Muscle layer of colon (tissue), 2 donors: Measurements from ENCODE around the gene TMIGD1.

Experiments
- H3K27ac ChIP-seq: one replicate; pipeline ENCODE4 v1.7.0; 2013; ENCODE audit warnings: low read depth, mild to moderate bottlenecking, low read length, moderate library complexity
- H3K27me3 ChIP-seq, 2 donors: one replicate each; pipeline ENCODE4 v1.7.0; 2013; ENCODE audit warnings: low read length in 2 of 2, mild to moderate bottlenecking in 2 of 2; ENCODE audit not compliant: insufficient read depth in 2 of 2, control insufficient read depth in 1 of 2
- H3K36me3 ChIP-seq: one replicate; pipeline ENCODE4 v1.7.0; 2013; ENCODE audit warnings: mild to moderate bottlenecking, low read length; ENCODE audit not compliant: insufficient read depth
- H3K4me1 ChIP-seq: one replicate; pipeline ENCODE4 v1.7.0; 2013; ENCODE audit warnings: mild to moderate bottlenecking, low read length; ENCODE audit not compliant: insufficient read depth
- H3K4me3 ChIP-seq, 2 donors: one replicate each; pipeline ENCODE4 v1.7.0; 2013; ENCODE audit warnings: low read length in 2 of 2, low read depth in 1 of 2, mild to moderate bottlenecking in 1 of 2, moderate library complexity in 1 of 2
- H3K9ac ChIP-seq: one replicate; pipeline ENCODE4 v1.7.0; 2013; ENCODE audit warnings: low read length
- H3K9me3 ChIP-seq: one replicate; pipeline ENCODE4 v1.7.0; 2013; ENCODE audit warnings: mild to moderate bottlenecking, low read length
- donor health status: abdominal sarcoma.
- donor health status: Adenocarcinoma of cecum.

Gene TMIGD1

GRCh38 chr17:30341703-30342249 lies 7.9 kb upstream of the TMIGD1 start:
- H3K27me3 ChIP-seq: no peaks in the 10 kb centered on the region
- H3K27ac ChIP-seq: no peak overlapping the region
- no peak overlapping the region for H3K4me3 ChIP-seq
- no peaks in the 10 kb centered on the region for H3K36me3 ChIP-seq
- no peak overlapping the region for H3K9ac ChIP-seq
- H3K9me3 ChIP-seq: no peaks in the 10 kb centered on the region
- peaks cover 10% of the 10 kb centered on the region for H3K4me1 ChIP-seq

DNA sequence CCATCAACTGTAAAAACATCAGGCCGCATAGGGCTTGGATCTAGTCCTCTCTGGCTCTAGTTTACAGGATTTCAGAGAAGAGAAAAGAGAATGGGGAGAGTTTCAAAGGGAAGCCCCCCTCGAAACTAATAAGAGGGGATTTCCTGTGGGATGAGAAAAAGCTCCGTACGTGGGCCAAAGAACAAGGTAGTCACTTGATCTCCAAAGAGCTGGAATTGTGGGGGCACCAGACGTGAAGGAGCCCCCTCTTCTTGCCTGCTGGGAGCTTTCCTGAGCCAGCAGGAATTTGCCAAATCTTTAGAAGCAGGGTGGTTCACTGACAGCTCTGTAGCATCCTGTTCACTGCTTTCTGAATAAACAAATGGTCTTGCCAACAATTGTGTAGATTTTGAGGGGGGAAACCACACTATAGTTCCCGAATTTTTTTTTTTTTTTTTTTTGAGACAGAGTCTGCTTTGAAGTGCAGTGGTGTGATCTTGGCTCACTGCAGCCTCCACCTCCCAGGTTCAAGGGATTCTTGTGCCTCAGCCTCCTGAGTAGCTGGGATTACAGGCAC lies 7.0 kb upstream of the TMIGD1 start:
- no peaks in the 10 kb centered on the region for H3K36me3 ChIP-seq
- no peak overlapping the region for H3K9ac ChIP-seq
- no peaks in the 10 kb centered on the region for H3K27me3 ChIP-seq
- no peak overlapping the region for H3K4me3 ChIP-seq
- no peak overlapping the region for H3K27ac ChIP-seq
- no peaks in the 10 kb centered on the region for H3K9me3 ChIP-seq
- peaks cover 10% of the 10 kb centered on the region for H3K4me1 ChIP-seq

DNA sequence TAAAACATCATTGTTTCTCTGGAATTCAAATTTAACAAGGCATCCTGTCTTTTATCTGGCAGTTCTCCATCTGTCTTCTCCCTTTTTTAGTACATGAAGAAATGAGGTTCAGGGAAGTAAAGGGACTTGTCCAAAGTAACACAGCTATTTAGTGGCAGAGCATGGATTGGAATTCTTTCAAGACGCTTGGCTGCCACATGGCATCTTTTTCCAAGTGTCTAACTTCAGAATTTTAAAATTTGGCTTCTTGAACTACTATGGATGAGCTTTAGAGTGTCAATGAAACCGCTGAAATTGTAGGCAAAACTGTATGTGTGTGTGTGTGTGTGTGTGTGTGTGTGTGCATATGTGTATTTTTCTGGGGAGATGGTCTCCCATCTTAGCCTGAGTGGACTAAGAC lies 5.2 kb upstream of the TMIGD1 start:
- H3K27me3 ChIP-seq: no peaks in the 10 kb centered on the region
- H3K27ac ChIP-seq: no peak overlapping the region
- no peaks in the 10 kb centered on the region for H3K9me3 ChIP-seq
- no peak overlapping the region for H3K4me3 ChIP-seq
- H3K9ac ChIP-seq: no peak overlapping the region
- peaks cover 10% of the 10 kb centered on the region for H3K4me1 ChIP-seq
- no peaks in the 10 kb centered on the region for H3K36me3 ChIP-seq

GRCh38 chr17:30337393-30337999 lies 3.6 kb upstream of the TMIGD1 start:
- H3K27ac ChIP-seq: no peak overlapping the region
- H3K4me1 ChIP-seq: peaks cover 10% of the 10 kb centered on the region
- no peak overlapping the region for H3K9ac ChIP-seq
- H3K4me3 ChIP-seq: no peak overlapping the region
- H3K27me3 ChIP-seq: no peaks in the 10 kb centered on the region
- H3K9me3 ChIP-seq: no peaks in the 10 kb centered on the region
- no peaks in the 10 kb centered on the region for H3K36me3 ChIP-seq

DNA sequence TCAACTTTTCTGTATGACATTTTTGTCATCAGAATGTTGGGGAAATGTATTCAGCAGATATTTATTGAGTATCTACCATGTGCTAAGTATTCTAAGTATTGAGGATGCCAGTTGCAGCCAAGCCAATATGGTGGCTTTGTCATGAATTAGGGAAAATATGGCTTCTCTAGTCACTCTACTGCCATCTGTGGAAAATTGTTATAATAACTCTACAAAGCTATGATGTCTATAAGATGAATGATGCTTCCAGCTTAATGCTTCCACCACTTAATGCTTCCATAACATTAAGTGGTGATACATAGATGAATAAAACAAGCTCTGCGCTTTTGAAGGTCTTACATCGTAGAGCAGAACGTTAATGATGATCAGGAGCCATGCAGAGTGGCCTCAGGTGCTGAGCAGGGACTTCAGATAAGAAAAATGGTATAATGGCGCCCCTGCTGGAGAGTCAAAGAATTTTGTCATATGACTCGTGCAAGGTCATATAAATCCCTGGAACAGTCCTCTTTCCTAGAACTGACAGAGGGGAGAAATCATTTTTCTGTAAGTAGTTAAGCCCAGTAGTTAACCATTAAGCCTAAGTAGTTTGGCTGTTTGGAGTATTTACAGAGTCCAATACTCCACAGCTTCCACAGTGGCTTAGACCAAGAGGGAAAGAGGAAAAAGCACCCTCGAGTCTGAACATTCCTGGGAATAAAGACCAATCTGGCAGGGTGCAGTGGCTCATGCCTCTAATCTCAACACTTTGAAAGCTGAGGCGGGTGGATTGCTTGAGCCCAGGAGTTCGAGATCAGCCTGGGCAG lies 2.7 kb upstream of the TMIGD1 start:
- no peak overlapping the region for H3K9ac ChIP-seq
- H3K4me1 ChIP-seq: peaks cover 10% of the 10 kb centered on the region
- no peak overlapping the region for H3K27ac ChIP-seq

DNA sequence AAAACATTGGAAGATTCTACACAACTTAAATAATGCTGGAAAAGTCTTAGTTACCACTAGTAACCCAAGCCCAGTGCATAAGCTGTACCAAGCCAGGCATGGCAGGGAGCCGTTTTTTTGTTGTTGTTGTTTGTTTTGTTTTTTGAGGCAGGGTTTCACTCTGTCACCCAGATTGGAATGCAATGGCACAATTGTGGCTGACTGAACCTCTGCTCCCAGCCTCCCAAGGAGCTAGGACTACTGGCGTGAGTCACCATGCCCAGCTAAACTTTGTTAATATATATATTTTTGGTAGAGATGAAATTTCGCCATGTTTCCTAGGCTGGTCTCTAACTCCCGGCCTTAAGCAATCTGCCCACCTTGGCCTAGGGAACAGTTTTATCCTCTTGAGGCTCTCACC lies 564 bp upstream of the TMIGD1 start:
- Histone ChIP-seq H3K27ac (no peak overlapping the region), H3K4me3 (no peak overlapping the region), H3K9me3 (no peaks in the 10 kb centered on the region), H3K9ac (no peak overlapping the region), H3K4me1 (no peaks in the 10 kb centered on the region), H3K36me3 (no peaks in the 10 kb centered on the region), H3K27me3 (no peaks in the 10 kb centered on the region)

More for the DNA sequence above, 2.7 kb upstream of the TMIGD1 start:
- no peaks in the 10 kb centered on the region for H3K9me3 ChIP-seq
- no peaks in the 10 kb centered on the region for H3K27me3 ChIP-seq
- no peak overlapping the region for H3K4me3 ChIP-seq
- H3K36me3 ChIP-seq: no peaks in the 10 kb centered on the region

DNA sequence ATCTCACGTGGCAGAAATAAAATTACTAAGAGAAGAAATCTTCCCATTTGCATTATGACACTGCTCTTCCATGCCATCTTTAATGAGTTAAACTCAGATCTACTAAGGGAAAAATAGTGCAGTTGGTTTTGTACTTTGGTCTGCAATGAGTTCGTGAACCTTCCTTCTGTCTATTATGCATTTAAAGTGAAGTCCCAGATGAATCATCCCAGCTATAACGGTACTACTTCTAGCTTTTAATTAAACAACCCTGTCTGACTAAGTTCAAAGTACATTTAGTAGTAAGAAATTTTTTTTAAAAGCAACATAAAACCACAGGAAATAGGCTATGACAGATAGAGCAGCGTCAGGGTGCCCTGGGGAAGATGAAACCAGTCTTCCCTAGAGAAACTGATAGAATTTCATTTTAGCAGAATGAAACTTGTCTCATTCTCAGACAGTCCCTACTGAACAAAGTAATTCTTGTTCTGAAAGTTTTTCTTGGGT lies 1.8 kb downstream of the TMIGD1 start:
- no peaks in the 10 kb centered on the region for H3K4me1 ChIP-seq
- H3K27me3 ChIP-seq: no peaks in the 10 kb centered on the region
- no peak overlapping the region for H3K27ac ChIP-seq
- H3K9ac ChIP-seq: no peak overlapping the region
- H3K4me3 ChIP-seq: no peak overlapping the region
- no peaks in the 10 kb centered on the region for H3K9me3 ChIP-seq
- no peaks in the 10 kb centered on the region for H3K36me3 ChIP-seq

DNA sequence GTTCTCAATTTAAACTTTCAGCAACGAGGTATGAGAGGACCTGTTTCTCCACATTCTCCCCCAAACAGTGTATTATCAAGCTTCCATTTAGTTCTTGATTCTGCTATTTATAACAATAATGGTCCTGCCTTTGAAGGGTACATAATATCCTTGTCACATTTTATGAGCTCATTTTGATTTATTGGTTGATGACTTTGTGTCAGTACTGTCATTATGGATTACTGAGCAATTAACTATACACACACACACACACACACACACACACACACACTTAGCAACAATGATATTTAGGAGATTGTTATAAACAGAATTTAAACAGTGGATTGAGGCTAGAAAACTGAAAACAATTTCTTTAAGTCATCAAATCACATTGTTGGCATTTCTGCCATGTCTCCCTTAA lies 7.0 kb downstream of the TMIGD1 start:
- no peak overlapping the region for H3K27ac ChIP-seq
- no peaks in the 10 kb centered on the region for H3K36me3 ChIP-seq
- H3K27me3 ChIP-seq: no peaks in the 10 kb centered on the region
- no peaks in the 10 kb centered on the region for H3K9me3 ChIP-seq
- H3K9ac ChIP-seq: no peak overlapping the region
- no peak overlapping the region for H3K4me3 ChIP-seq
- H3K4me1 ChIP-seq: no peaks in the 10 kb centered on the region

- Histone ChIP-seq H3K4me3 (no peak overlapping the region), H3K4me1 (no peaks in the 10 kb centered on the region), H3K9ac (no peak overlapping the region), H3K36me3 (no peaks in the 10 kb centered on the region), H3K27me3 (no peaks in the 10 kb centered on the region), H3K9me3 (no peaks in the 10 kb centered on the region), H3K27ac (no peak overlapping the region)
These were observed 9.1 kb downstream of the TMIGD1 start for GRCh38 chr17:30324723-30325122.

- Histone ChIP-seq H3K36me3 (no peaks in the 10 kb centered on the region), H3K9ac (no peak overlapping the region)
These were observed 9.9 kb downstream of the TMIGD1 start for GRCh38 chr17:30323895-30324319.

DNA sequence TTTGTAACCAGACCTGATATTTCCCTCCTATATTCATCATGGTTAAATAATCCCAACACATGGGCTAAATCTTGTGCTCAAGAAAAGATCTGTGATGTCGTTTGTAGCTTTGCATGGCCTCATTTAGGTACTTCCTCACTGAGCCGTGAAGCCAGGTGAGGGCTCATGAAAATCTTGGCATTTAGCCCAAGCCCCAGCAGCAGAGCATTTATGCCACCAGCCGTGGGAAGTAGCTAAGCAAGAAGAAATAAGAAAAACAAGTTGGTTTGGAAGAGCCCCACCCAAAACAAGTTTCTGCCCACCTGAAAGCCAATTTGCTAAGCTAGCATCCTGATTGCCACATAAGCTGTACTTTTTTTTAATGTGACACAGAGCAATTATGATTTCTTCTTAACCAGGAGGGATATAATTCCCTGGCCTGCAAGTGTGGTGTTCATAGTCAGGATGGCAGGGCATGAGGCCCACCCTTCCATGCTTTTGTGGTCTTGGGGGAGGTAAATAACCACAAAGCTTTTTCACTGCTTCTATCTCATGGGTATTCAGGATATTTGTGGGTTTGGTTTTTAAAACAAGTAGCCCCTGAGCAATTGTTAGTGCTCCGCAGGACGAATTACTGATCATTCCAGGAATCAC lies 10.5 kb downstream of the TMIGD1 start:
- H3K27me3 ChIP-seq: no peaks in the 10 kb centered on the region
- no peak overlapping the region for H3K27ac ChIP-seq

More at GRCh38 chr17:30323895-30324319, 9.9 kb downstream of the TMIGD1 start:
- Histone ChIP-seq H3K4me1 (no peaks in the 10 kb centered on the region), H3K9me3 (no peaks in the 10 kb centered on the region), H3K4me3 (no peak overlapping the region), H3K27ac (no peak overlapping the region), H3K27me3 (no peaks in the 10 kb centered on the region)

More for the DNA sequence above, 10.5 kb downstream of the TMIGD1 start:
- Histone ChIP-seq H3K4me1 (no peaks in the 10 kb centered on the region), H3K36me3 (no peaks in the 10 kb centered on the region), H3K4me3 (no peak overlapping the region), H3K9ac (no peak overlapping the region), H3K9me3 (no peaks in the 10 kb centered on the region)
